ENCODE data around the gene CD40. TPM values are rescaled to one million over a fixed set of nuclear protein-coding genes. Genes with fewer than 3 reads are reported as not detected.

Gene CD40
- total RNA-seq: 10 to 100 TPM; 15.0 to 33.4 (median 23.2) TPM

DNA sequence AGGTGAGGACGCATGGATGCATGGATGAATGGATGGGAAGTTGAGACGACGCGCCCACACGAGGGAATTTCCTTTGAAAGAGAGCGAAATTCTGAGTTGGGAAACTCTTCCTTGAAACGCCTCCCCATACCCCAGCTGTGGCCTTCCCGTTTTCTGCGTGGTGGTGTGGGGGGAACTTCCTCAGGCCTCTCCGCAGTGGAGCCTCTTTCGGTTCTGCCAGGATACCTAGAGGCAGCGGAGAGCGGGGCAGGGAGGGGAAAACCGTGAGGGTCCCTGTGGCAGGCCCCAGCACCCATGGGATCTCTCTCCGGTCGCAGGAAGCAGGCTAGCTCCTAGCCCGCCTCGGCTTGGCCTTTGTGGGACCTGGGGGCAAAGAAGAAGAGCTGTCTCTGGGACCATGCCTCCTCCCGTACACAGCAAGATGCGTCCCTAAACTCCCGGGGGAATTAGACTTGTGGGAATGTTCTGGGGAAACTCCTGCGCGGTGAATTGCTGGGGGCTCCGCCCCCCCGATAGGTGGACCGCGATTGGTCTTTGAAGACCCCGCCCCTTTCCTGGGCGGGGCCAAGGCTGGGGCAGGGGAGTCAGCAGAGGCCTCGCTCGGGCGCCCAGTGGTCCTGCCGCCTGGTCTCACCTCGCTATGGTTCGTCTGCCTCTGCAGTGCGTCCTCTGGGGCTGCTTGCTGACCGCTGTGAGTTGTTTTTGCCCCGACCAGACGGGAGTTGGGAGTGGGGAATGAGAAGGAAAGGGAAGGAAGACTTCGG lies at the start of gene CD40:
Gene CD40 (plus strand): TSS at position 611 of the 764 bp plus-strand sequence. CDS start 30 bp downstream, at position 641.
- TF ChIP-seq, protein P1, sequence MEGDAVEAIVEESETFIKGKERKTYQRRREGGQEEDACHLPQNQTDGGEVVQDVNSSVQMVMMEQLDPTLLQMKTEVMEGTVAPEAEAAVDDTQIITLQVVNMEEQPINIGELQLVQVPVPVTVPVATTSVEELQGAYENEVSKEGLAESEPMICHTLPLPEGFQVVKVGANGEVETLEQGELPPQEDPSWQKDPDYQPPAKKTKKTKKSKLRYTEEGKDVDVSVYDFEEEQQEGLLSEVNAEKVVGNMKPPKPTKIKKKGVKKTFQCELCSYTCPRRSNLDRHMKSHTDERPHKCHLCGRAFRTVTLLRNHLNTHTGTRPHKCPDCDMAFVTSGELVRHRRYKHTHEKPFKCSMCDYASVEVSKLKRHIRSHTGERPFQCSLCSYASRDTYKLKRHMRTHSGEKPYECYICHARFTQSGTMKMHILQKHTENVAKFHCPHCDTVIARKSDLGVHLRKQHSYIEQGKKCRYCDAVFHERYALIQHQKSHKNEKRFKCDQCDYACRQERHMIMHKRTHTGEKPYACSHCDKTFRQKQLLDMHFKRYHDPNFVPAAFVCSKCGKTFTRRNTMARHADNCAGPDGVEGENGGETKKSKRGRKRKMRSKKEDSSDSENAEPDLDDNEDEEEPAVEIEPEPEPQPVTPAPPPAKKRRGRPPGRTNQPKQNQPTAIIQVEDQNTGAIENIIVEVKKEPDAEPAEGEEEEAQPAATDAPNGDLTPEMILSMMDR (IDR thresholded peaks at IDR 0.05): no peak
- DNase-seq (ENCODE audit: low spot score) (peak; percentile 69), ATAC-seq (ENCODE audit: low FRiP score) (peak; percentile 97)

DNA sequence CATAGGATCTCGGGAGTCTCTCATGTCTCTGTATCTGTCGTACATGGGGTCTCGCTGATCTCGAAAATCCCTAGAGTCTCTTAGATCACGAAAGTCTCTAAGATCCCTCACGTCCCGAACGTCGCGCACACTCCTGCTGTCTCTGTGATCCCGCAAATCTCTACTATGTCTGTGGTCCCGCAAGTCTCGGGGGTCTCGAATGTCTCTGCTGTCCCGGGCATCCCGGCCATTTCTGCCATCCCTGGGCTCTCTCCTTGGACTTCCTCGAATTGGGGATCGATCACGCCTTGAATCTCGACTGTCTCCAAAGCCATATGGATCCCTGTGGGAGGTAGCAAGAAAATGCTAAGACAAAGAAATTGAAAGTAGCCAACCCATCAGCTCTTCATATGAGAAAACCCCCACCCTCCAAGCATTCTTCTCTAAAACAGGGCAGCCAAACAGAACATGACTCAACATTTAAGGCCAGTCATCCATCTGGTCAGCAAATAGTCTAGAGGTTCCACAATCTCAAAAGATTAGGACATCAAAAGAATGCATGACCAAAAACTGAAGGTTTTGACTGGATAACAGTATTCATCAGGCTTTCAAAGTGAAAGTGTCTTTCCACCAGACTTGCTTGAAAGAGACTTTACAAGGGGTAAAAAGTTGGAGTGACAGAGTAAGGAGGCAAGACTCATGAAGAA lies 47.8 kb upstream of the CD40 start:
- TF ChIP-seq, protein P1 (IDR thresholded peaks at IDR 0.05): no peak
- no peak for DNase-seq (ENCODE audit: low spot score)
- ATAC-seq (ENCODE audit: low FRiP score): no peak

DNA sequence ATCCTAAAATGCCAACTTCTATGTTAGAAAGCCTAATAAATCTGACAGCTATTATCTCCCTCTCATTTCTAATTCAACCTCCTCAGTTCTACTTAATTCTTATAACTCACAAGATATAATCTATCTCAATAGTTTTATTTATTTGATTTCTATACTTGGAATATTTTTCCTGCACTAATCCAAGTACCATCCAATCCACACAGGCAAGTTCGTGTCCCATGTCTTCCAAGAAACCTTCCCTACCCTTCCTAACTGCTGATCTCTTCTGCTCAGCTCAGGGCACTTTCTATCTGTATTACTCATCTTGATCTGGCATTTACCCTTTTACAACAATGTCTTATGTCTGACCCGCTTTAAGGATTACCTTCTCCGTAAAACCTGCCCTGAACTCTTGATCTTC lies 46.5 kb upstream of the CD40 start:
- TF ChIP-seq, protein P1 (IDR thresholded peaks at IDR 0.05): no peak
- no peak for ATAC-seq (ENCODE audit: low FRiP score)

DNA sequence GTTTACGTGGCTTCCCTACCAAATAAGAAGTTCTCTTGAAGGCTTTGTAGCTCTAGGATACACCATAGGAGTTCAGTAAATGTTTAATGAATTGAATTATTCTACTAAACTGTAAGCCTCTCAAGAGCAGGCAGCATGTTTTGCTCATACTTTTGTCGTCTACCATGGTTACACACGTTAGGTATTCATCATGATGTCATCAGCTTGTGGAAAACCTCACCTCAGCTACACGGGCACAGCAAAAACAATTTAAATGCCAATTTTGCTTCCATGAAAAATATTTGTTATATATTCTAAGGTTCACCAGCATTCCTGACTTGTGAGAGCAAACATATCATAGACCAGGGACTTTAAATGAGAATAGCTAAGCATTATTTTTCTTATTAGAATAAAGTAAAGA lies 45.1 kb upstream of the CD40 start:
- TF ChIP-seq, protein P1 (IDR thresholded peaks at IDR 0.05): no peak
- ATAC-seq (ENCODE audit: low FRiP score) (no peak), DNase-seq (ENCODE audit: low spot score) (no peak)

More for the DNA sequence above, 46.5 kb upstream of the CD40 start:
- DNase-seq (ENCODE audit: low spot score): no peak

DNA sequence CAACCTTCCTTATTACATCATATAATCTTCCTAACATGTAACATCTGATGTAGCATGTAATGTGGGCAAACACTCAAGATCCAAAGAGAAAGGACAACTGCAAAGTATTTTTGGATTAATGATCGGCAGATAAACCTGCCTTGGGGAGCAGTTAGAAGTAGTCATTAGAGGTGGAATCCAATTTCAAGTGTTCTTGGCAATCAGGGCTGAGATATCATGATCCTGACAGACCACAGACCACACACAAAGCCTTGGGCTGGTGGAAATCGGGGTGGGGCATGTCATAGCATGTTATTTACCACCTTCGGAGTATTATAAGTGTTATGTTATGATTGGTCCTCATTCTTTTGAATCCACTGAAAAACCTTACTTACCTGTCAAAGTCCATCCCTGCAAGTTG lies 44.7 kb upstream of the CD40 start:
- DNase-seq (ENCODE audit: low spot score): no peak
- TF ChIP-seq, protein P1 (IDR thresholded peaks at IDR 0.05): no peak
- no peak for ATAC-seq (ENCODE audit: low FRiP score)

DNA sequence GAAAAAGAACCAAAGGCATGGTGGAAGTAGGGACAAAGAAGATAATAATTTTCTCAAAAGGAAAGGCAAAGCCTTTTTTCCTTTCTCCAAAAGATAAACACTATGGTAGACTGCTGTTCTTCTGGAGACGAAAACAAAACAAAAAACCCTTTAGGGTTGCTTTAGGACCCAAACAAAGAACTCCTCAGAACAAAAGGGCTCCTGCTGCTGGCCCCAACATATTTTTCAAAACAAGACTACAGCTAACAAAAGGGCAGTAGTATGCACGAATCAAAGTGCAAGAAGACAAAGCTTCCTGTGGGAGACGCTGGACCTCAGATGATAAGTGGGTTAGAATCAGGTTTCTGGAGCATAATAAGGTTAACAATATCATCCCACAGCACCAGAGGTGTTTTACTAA lies 44.1 kb upstream of the CD40 start:
- ATAC-seq (ENCODE audit: low FRiP score): no peak
- TF ChIP-seq, protein P1 (IDR thresholded peaks at IDR 0.05): no peak
- DNase-seq (ENCODE audit: low spot score): no peak

Measured in omental fat pad (tissue), 4 donors.